Measurements from ENCODE around the gene ROR1. TPM values are rescaled to one million over a fixed set of nuclear protein-coding genes. Genes with fewer than 3 reads are reported as not detected.
"Not testable (repeated sequence)": the region's sequence is repeated elsewhere in the genome, so short reads cannot be mapped to it uniquely, and the experiment has no call there.

ROR1 gene
- total and polyA plus RNA-seq, 10 of the 15 experiments (the other 5 are each of a cell fraction or from before 2014, with no cell fraction given), result 0.02 to 0.08 (median 0.05) TPM; not detected in 6

GRCh38 chr1:63816217-63816815 lies 42.5 kb downstream of the ROR1 start:
- 4% methylated on average over 5 of the region's 5 CpGs for WGBS (ENCODE audit: insufficient coverage, insufficient replicate concordance, low lambda C conversion rate, missing lambda C conversion rate)
- in situ Hi-C loops (cut with MboI), result not testable (repeated sequence)

DNA sequence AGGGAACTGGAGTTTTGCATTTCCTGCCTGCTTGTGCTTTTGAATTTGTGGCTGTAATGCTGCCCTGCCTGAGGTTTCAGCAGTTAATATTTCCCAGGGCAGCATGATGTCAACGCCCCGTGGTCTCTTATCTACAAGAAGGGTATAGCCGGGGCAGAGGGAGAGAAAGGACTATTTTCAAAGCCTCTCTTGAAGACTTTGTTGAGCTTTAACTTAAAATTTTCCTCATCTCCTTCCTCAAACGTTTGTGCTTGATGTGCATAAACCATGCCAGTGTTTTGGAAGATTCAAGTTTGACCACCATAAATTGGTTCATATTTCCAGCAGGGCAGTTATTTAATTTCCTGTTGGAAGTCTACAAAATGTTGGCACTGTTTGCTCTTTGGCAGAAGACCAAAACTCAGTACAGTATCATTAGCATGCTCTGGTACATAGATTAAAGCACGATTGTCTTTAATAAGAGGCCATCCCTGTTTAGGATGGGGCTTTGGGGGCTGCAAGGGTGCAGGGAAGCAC lies 43.4 kb downstream of the ROR1 start:
- Histone ChIP-seq H3K9ac (ENCODE audit: control insufficient read depth, insufficient read depth, low read length) (no peak overlapping the region), H3K79me2 (ENCODE audit: control insufficient read depth, insufficient read depth, low read length) (no peaks in the 10 kb centered on the region), H3K36me3 (ENCODE audit: control insufficient read depth in 2 of 2, insufficient read depth in 2 of 2, low read length in 1 of 2) (no peaks in the 10 kb centered on the region), H3K27me3 (replicated peaks in 1 of 2; ENCODE audit: control insufficient read depth in 2 of 2, insufficient read depth in 2 of 2, low read length in 1 of 2) (no peaks in the 10 kb centered on the region), H3K4me1 (ENCODE audit: control insufficient read depth, insufficient read depth, low read length) (no peaks in the 10 kb centered on the region), H3K4me2 (ENCODE audit: control insufficient read depth, insufficient read depth) (no peak overlapping the region), H3K4me3 (no peak overlapping the region), H4K20me1 (ENCODE audit: control insufficient read depth, insufficient read depth) (no peaks in the 10 kb centered on the region), H3K27ac (ENCODE audit: control insufficient read depth, insufficient read depth) (no peak overlapping the region), H2AFZ (ENCODE audit: control insufficient read depth, low read depth, low read length) (no peak overlapping the region), H3K9me3 (replicated peaks; ENCODE audit: control insufficient read depth, insufficient read depth, low read length) (no peaks in the 10 kb centered on the region; the same call in 2 of the 3 replicates)
- ChIA-PET SMC1A (ENCODE audit: uncharacterized antibody, unreplicated experiment) (no interaction called here), RAD21 (ENCODE audit: unreplicated experiment) (interaction anchor here (1.3 kb wide), 1 partner anchor 21 kb away, joined by 5 read pairs; no protein-coding TSS in a partner anchor), POLR2A (no interaction called here), CTCF (no interaction called here)
- FAIRE-seq, result no peak
- intact Hi-C loops (cut with micrococcal nuclease; ENCODE audit: unreplicated experiment), result no loop called here
- WGBS (ENCODE audit: insufficient coverage, insufficient replicate concordance, low lambda C conversion rate, missing lambda C conversion rate), result 1% methylated on average over 5 of the region's 5 CpGs
- ATAC-seq, result no peak
- TF ChIP-seq SPI1 (IDR thresholded peaks at IDR 0.05; ENCODE audit: borderline replicate concordance, insufficient read depth, low read depth, low read length) (no peak), NRF1 (conservative IDR thresholded peaks at IDR 0.05; ENCODE audit: low read depth, low read length) (no peak), IRF4 (IDR thresholded peaks at IDR 0.05; ENCODE audit: low read depth, low read length) (no peak), POLR2AphosphoS5 (IDR thresholded peaks at IDR 0.05; ENCODE audit: low read length) (no peak), CHD1 (IDR thresholded peaks at IDR 0.05; ENCODE audit: low read depth, low read length) (no peak), RB1 (IDR thresholded peaks at IDR 0.05; ENCODE audit: borderline replicate concordance) (no peak), ZNF24 (IDR thresholded peaks at IDR 0.05) (no peak), ZNF622 (IDR thresholded peaks at IDR 0.05) (no peak), TCF7 (IDR thresholded peaks at IDR 0.05; ENCODE audit: borderline replicate concordance) (no peak), YBX1 (IDR thresholded peaks at IDR 0.05) (no peak), RFX5 (IDR thresholded peaks at IDR 0.05; ENCODE audit: low read depth, low read length) (no peak), SMC3 (IDR thresholded peaks at IDR 0.05; ENCODE audit: borderline replicate concordance, low read length) (no peak), CHD2 (IDR thresholded peaks at IDR 0.05; ENCODE audit: borderline replicate concordance, low read depth, low read length) (no peak), SREBF1 (IDR thresholded peaks at IDR 0.05; ENCODE audit: low read length) (no peak)
- BruUV-seq (replicated peaks), result no TSS peak
- DNase-seq (ENCODE audit: low read depth, low spot score), result no peak
- in situ Hi-C loops (cut with MboI), result no loop called here

More at GRCh38 chr1:63816217-63816815, 42.5 kb downstream of the ROR1 start:
- SMC1A ChIA-PET (ENCODE audit: uncharacterized antibody, unreplicated experiment), result interaction anchor here (0.7 to 6.5 kb wide), 2 partner anchors 13 to 23 kb away, joined by 3 to 36 read pairs; no protein-coding TSS in a partner anchor
- intact Hi-C loops (cut with micrococcal nuclease; ENCODE audit: unreplicated experiment); H3K4me1 ChIP-seq (ENCODE audit: control insufficient read depth, insufficient read depth, low read length); CTCF ChIA-PET; FAIRE-seq; H3K36me3 ChIP-seq (ENCODE audit: control insufficient read depth in 2 of 2, insufficient read depth in 2 of 2, low read length in 1 of 2); H3K9me3 ChIP-seq (replicated peaks; ENCODE audit: control insufficient read depth, insufficient read depth, low read length); H3K4me3 ChIP-seq; H3K27ac ChIP-seq (ENCODE audit: control insufficient read depth, insufficient read depth); H2AFZ ChIP-seq (ENCODE audit: control insufficient read depth, low read depth, low read length); POLR2A ChIA-PET; BruUV-seq (replicated peaks); H4K20me1 ChIP-seq (ENCODE audit: control insufficient read depth, insufficient read depth); DNase-seq (ENCODE audit: low read depth, low spot score); ATAC-seq; H3K27me3 ChIP-seq (replicated peaks in 1 of 2; ENCODE audit: control insufficient read depth in 2 of 2, insufficient read depth in 2 of 2, low read length in 1 of 2); H3K4me2 ChIP-seq (ENCODE audit: control insufficient read depth, insufficient read depth); H3K79me2 ChIP-seq (ENCODE audit: control insufficient read depth, insufficient read depth, low read length); H3K9ac ChIP-seq (ENCODE audit: control insufficient read depth, insufficient read depth, low read length): not testable (repeated sequence)
- RAD21 ChIA-PET (ENCODE audit: unreplicated experiment), result interaction anchor here (1.3 to 1.4 kb wide), 2 partner anchors 11 to 22 kb away, joined by 3 to 5 read pairs; no protein-coding TSS in a partner anchor
